Thoracic aorta (tissue), 2 donors: ENCODE measurements around the gene CTSH. TPM values are rescaled to one million over a fixed set of nuclear protein-coding genes. Genes with fewer than 3 reads are reported as not detected.
"Not testable (repeated sequence)": the region's sequence is repeated elsewhere in the genome, so short reads cannot be mapped to it uniquely, and the experiment has no call there.

Experiments used
- ATAC-seq: fragments of 150-250 bp; one replicate; pipeline ENCODE4 v1.8.0; 2017; ENCODE audit warnings: low read depth; ENCODE audit not compliant: insufficient number of reproducible peaks, low FRiP score
- DNase-seq: peaks from one replicate; pipeline ENCODE4 v3.0.0-alpha.2; 2020; ENCODE audit warnings: low spot score
- H3K27ac ChIP-seq, 2 donors: fragments of 200-600 bp; sonication (generic); 1 replicate in 1 of 2; 2 replicates in 1 of 2; pipeline ENCODE4 v1.5.1; 2016; ENCODE audit warnings: mild to moderate bottlenecking in 2 of 2, moderate library complexity in 2 of 2
- H3K27me3 ChIP-seq: fragments of 200-600 bp; sonication (generic); replicated peaks from 2 replicates; pipeline ENCODE4 v1.6.0; 2016; ENCODE audit warnings: mild to moderate bottlenecking; ENCODE audit not compliant: insufficient read depth
- H3K36me3 ChIP-seq: fragments of 200-600 bp; sonication (generic); one replicate; pipeline ENCODE4 v1.5.1; 2016
- H3K4me1 ChIP-seq, 2 donors: fragments of 200-600 bp; sonication (generic); 1 replicate in 1 of 2; 2 replicates in 1 of 2; pipeline versions ENCODE4 v1.5.1 to v1.6.0; 2016; ENCODE audit warnings: low read depth in 2 of 2, mild to moderate bottlenecking in 1 of 2; ENCODE audit not compliant: control insufficient read depth in 1 of 2
- H3K4me3 ChIP-seq: fragments of 200-600 bp; sonication (generic); 2 replicates; pipeline ENCODE4 v1.5.1; 2016; ENCODE audit warnings: mild to moderate bottlenecking
- H3K9me3 ChIP-seq: fragments of 200-600 bp; sonication (generic); 2 replicates; pipeline ENCODE4 v1.5.1; 2016
- total RNA-seq, 2 donors: library from RNA; depleted of rRNA; stranded (reverse); fragments of >200 nt; gene quantifications; one replicate each; pipeline versions ENCODE4 v1.1.0 to v1.2.3, GENCODE V29; 2016
- TF ChIP-seq, protein P1 (sequence below): fragments of 200-600 bp; sonication (generic); IDR thresholded peaks from one replicate; pipeline ENCODE4 v1.5.1; 2019; ENCODE audit warnings: antibody characterized with exemption

The CTSH gene
- total RNA-seq, 2 donors from 2014 or later: 136 to 149 TPM

DNA sequence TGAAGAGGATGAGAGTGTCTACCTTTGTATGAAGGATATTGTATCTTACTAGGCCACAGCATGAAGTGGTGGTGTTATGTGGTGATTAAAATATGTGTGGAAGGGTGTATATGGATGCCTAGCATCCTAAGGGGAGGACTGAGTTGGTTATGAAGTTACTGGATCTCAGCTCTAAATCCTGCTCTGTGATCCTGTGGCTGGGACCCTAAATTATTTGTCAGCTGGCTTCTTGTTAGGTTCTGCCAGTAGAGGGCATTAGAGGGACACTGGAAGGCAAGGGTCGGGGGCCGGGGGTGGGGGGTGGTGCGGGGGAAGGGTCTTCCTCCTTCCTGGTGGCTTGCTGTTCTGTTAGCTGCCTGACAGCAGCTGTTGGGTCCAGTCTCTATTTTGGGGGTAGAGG, 37.3 kb downstream of the CTSH start:
- no peak for DNase-seq
- H3K27ac ChIP-seq: peak overlapping the region; percentile 39 to 67
- peaks cover 42% of the 10 kb centered on the region for H3K36me3 ChIP-seq

DNA sequence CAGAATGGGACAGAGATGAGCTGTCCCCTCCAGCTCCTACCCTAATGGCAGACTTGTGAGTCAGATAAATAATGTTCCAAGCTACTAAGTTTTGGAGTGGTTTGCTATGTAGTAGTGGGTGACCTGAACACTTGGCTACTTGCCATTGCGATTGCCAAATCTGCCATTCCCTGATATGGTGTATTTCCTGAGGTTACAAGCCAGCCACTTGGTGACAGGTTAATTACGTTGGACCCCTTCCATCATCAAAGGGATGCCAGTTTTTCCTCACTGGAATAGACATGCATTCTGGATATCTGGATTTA, 38.6 kb downstream of the CTSH start:
- ATAC-seq: peak; percentile 91
- H3K27ac ChIP-seq: peak overlapping the region; percentile 39 to 67
- no peaks in the 10 kb centered on the region for H3K9me3 ChIP-seq
- H3K36me3 ChIP-seq: peaks cover 45% of the 10 kb centered on the region
- TF ChIP-seq, protein P1, sequence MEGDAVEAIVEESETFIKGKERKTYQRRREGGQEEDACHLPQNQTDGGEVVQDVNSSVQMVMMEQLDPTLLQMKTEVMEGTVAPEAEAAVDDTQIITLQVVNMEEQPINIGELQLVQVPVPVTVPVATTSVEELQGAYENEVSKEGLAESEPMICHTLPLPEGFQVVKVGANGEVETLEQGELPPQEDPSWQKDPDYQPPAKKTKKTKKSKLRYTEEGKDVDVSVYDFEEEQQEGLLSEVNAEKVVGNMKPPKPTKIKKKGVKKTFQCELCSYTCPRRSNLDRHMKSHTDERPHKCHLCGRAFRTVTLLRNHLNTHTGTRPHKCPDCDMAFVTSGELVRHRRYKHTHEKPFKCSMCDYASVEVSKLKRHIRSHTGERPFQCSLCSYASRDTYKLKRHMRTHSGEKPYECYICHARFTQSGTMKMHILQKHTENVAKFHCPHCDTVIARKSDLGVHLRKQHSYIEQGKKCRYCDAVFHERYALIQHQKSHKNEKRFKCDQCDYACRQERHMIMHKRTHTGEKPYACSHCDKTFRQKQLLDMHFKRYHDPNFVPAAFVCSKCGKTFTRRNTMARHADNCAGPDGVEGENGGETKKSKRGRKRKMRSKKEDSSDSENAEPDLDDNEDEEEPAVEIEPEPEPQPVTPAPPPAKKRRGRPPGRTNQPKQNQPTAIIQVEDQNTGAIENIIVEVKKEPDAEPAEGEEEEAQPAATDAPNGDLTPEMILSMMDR: no peak
- H3K4me1 ChIP-seq: peaks cover 17 to 71% of the 10 kb centered on the region in 2 donors
- DNase-seq: peak; percentile 65
- H3K27me3 ChIP-seq: no peaks in the 10 kb centered on the region
- H3K4me3 ChIP-seq: no peak overlapping the region

More for the DNA sequence above, 37.3 kb downstream of the CTSH start:
- TF ChIP-seq, protein P1: no peak
- no peak overlapping the region for H3K4me3 ChIP-seq
- H3K4me1 ChIP-seq: peaks cover 14 to 65% of the 10 kb centered on the region in 2 donors
- H3K9me3 ChIP-seq: no peaks in the 10 kb centered on the region
- no peaks in the 10 kb centered on the region for H3K27me3 ChIP-seq
- no peak for ATAC-seq

DNA sequence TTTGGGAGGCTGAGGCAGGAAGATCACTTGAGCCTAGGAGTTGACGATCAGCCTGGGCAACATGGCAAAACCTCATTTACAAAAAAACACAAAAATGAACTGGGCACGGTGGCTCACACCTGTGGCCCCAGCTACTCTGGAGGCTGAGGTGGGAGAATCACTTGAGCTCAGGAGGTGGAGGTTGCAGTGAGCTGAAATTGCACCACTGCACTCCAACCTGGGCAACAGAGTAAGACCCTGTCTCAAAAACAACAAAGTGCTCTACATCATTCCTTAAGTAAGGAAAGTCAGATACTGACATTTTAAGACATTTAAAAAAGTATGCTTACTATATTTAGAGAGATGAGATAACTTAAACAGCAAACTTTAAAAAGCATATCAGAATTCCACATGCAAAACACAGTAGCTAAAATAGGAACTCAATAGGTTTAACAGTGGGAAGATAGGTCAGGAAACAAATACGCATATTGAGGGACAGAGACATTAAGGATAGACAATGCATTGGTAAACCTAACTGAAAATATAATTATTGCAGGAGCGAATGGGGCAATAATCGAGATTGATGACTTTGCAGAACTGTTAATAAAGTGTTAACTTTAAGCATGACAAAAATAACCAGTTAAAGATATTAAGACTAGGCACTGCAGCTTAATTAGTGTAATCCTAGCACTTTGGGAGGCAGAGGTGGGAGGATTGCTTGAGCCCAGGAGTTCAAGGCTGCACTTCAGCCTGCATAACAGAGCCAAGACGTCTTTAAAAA, 40.1 kb downstream of the CTSH start:
- peaks cover 11 to 62% of the 10 kb centered on the region in 2 donors for H3K4me1 ChIP-seq
- H3K9me3 ChIP-seq: no peaks in the 10 kb centered on the region
- DNase-seq (no peak), ATAC-seq (no peak)
- H3K27ac ChIP-seq: no peak overlapping the region
- peaks cover 44% of the 10 kb centered on the region for H3K36me3 ChIP-seq
- H3K27me3 ChIP-seq: no peaks in the 10 kb centered on the region
- TF ChIP-seq, protein P1: no peak
- H3K4me3 ChIP-seq: no peak overlapping the region

DNA sequence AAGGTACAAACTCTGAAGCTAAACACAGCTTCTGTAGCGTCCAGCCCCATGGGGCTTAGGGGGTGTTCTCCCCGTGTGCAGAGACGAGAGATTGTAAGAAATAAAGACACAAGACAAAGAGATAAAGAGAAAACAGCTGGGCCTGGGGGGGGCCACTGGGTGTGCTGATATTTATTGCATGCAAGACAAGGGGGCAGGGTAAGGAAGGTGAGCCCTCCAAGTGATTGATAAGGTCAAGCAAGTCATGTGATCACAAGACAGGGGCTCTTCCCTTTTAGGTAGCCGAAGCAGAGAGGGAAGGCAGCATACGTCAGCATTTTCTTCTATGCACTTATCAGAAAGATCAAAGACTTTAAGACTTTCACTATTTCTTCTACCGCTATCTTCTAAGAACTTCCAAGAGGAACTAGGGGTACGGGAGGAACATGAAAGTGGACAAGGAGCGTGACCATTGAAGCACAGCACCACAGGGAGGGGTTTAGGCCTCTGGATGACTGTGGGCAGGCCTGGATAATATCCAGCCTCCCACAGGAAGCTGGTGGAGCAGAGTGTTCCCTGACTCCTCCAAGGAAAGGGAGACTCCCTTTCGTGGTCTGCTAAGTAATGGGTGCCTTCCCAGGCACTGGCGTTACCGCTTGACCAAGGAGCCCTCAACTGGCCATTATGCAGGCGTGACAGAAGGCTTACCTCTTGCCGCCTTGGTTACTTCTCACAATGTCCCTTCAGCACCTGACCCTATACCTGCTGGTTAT, 42.4 kb downstream of the CTSH start:
- not testable (repeated sequence) for DNase-seq
- Histone ChIP-seq H3K27ac (peak overlapping the region; percentile 11 to 28), H3K36me3 (peaks cover 56% of the 10 kb centered on the region)

DNA sequence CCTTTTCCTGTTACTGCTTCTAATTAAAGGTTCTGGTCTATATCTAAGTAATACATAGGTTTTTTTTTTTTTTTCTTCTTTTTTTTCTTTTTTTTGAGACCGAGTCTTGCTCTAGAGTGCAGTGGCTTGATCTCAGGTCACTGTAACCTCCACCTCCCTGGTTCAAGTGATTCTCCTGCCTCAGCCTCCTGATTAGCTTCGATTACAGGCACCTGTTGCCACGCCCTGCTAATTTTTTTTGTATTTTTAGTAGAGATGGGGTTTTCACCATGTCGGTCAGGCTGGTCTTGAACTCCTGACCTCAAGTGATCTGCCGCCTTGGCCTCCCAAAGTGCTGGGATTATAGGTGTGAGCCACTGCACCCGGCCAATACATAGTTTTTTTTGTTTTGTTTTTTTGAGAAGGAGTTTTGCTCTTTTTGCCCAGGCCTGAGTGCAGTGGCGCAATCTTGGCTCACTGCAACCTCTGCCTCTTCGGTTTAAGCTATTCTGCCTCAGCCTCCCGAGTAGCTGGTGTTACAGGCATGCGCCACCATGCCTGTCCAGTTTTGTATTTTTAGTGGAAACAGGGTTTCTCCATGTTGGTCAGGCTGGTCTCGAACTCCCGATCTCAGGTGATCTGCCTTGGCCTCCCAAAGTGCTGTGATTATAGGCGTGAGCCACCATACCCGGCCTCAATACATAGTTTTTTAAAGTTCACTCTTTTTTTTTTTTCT, 43.9 kb downstream of the CTSH start:
- H3K36me3 ChIP-seq: peaks cover 59% of the 10 kb centered on the region
- DNase-seq, ATAC-seq, H3K9me3 ChIP-seq, H3K27me3 ChIP-seq, H3K27ac ChIP-seq, H3K4me3 ChIP-seq: not testable (repeated sequence)
- H3K4me1 ChIP-seq: peaks cover 4 to 44% of the 10 kb centered on the region in 2 donors

More for the DNA sequence above, 42.4 kb downstream of the CTSH start:
- not testable (repeated sequence) for H3K27me3 ChIP-seq, ATAC-seq, H3K9me3 ChIP-seq, H3K4me3 ChIP-seq
- H3K4me1 ChIP-seq: peaks cover 11 to 58% of the 10 kb centered on the region in 2 donors

DNA sequence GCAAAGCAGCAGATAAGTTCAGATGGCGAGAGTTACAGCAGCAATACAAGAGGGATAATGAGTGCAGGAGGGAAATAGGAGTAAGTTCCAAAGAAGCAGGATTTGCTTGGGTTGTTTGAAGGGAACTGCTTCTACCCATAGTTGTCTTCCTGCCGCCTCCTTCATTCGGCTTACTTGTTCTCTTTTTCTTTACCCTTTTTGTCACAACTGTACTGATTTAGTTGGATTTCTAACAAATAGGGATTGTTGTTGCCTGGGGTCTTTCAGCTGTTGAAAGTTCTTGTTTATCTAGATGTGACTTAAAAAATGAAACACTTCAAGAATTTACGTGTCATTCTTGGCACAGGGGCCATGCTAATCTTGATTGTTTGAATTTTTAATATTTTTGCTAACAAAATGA, 46.3 kb downstream of the CTSH start:
- H3K27ac ChIP-seq: no peak overlapping the region
- ATAC-seq: no peak
- H3K4me1 ChIP-seq: peaks cover 3 to 24% of the 10 kb centered on the region in 2 donors
- no peak overlapping the region for H3K4me3 ChIP-seq
- no peak for DNase-seq
- peaks cover 65% of the 10 kb centered on the region for H3K36me3 ChIP-seq
- TF ChIP-seq, protein P1: no peak
- H3K27me3 ChIP-seq: no peaks in the 10 kb centered on the region
- H3K9me3 ChIP-seq: no peaks in the 10 kb centered on the region
